Ishikawa (cell line): Measurements from ENCODE around the gene KRTAP10-11.

Experiments used
- CEBPB ChIP-seq: IDR thresholded peaks from 2 replicates; pipeline ENCODE4 v1.6.1; 2012
- EP300 ChIP-seq: IDR thresholded peaks from 2 replicates; pipeline ENCODE4 v1.6.1; 2012; ENCODE audit warnings: borderline replicate concordance
- NFIC ChIP-seq: IDR thresholded peaks from 2 replicates; pipeline ENCODE4 v1.6.1; 2012
- RAD21 ChIP-seq: IDR thresholded peaks from 2 replicates; pipeline ENCODE4 v1.6.1; 2012; ENCODE audit warnings: low read depth
- REST ChIP-seq: IDR thresholded peaks from 2 replicates; pipeline ENCODE4 v1.6.1; 2012; ENCODE audit warnings: low read depth, mild to moderate bottlenecking
- TCF12 ChIP-seq: IDR thresholded peaks from 2 replicates; pipeline ENCODE4 v1.6.1; 2012; ENCODE audit warnings: low read depth
- YY1 ChIP-seq: IDR thresholded peaks from 2 replicates; pipeline ENCODE4 v1.6.1; 2012; ENCODE audit warnings: low read depth
- ZBTB7A ChIP-seq: IDR thresholded peaks from 2 replicates; pipeline ENCODE4 v1.6.1; 2012; ENCODE audit warnings: low read depth

GRCh38 chr21:44626262-44626661, 20.0 kb upstream of the KRTAP10-11 start:
- no peak for TF ChIP-seq TCF12
- TF ChIP-seq REST, result no peak
- TF ChIP-seq CEBPB, result no peak
- no peak for TF ChIP-seq EP300
- no peak for TF ChIP-seq YY1
- TF ChIP-seq NFIC, result no peak
- TF ChIP-seq RAD21, result no peak
- TF ChIP-seq ZBTB7A, result no peak
